ENCODE data around the gene ABL2. TPM values are rescaled to one million over a fixed set of nuclear protein-coding genes. Genes with fewer than 3 reads are reported as not detected.

The ABL2 gene
- total and polyA plus RNA-seq, 9 of the 15 experiments (the other 6 are each of a cell fraction or from before 2014, with no cell fraction given): 1.4 to 15.0 (median 8.6) TPM

DNA sequence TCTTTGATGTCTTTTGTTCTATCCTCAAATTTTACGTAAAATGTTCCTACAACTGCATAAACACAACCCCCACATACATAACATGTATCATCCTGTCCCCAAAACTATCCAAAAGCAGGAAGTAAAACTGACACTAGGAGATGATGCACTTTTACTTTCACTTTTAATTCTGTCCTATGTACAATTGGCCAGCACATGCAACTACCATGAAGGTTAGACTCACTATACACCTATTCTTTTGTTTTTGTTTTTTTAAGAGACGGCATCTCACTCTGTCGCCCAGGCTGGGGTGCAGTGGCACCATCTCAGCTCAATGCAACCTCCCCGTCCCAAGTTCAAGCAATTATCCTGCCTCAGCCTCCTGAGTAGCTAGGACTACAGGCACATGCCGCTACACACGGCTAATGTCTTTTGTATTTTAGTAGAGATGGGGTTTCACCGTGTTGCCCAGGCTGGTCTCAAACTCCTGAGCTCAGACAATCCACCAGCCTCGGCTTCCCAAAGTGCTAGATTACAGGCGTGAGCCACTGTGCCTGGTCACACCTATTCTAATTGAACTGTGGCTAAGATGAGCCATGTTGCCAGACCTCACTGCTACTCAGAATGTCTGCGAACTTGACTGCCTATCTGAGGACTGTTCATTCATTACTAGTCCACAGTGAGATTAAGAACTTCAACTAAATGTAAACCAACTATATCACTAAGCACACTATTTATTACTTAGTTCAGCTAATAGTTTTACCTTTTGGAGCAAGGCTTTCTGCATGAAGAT lies 99.6 kb downstream of the ABL2 start (continued):
- TF ChIP-seq MECOM (CRISPR knock-in tag; IDR thresholded peaks at IDR 0.05) (no peak), SAFB (IDR thresholded peaks at IDR 0.05; ENCODE audit: borderline replicate concordance, low read depth, low read length) (no peak), ZNF79 (CRISPR knock-in tag; IDR thresholded peaks at IDR 0.05; ENCODE audit: low read depth) (no peak), ZSCAN32 (CRISPR knock-in tag; IDR thresholded peaks at IDR 0.05) (no peak), NFIX (CRISPR knock-in tag; IDR thresholded peaks at IDR 0.05; ENCODE audit: low read depth) (no peak), GABPA (tag; conservative IDR thresholded peaks at IDR 0.05; ENCODE audit: low read depth) (no peak), EP400 (IDR thresholded peaks at IDR 0.05) (0 out of 2 replicates have a peak, but pooled peaks have one; percentile 38), ZNF324 (CRISPR knock-in tag; IDR thresholded peaks at IDR 0.05) (no peak), ZNF253 (CRISPR knock-in tag; conservative IDR thresholded peaks at IDR 0.05) (no peak), POU5F1 (IDR thresholded peaks at IDR 0.05; ENCODE audit: borderline replicate concordance, low read depth, low read length, partially characterized antibody) (no peak), CCNT2 (IDR thresholded peaks at IDR 0.05; ENCODE audit: borderline replicate concordance, extremely low read depth, insufficient read length, low read depth, low read length) (no peak), DMBX1 (CRISPR knock-in tag; IDR thresholded peaks at IDR 0.05; ENCODE audit: borderline replicate concordance) (peak; percentile 42; the same call in 1 of the 2 replicates), GTF2F1 (IDR thresholded peaks at IDR 0.05; ENCODE audit: low read depth, low read length) (no peak), ZNF76 (CRISPR knock-in tag; IDR thresholded peaks at IDR 0.05; ENCODE audit: borderline replicate concordance) (0 out of 2 replicates have a peak, but pooled peaks have one; percentile 7)
- TF ChIP-seq, protein P1, sequence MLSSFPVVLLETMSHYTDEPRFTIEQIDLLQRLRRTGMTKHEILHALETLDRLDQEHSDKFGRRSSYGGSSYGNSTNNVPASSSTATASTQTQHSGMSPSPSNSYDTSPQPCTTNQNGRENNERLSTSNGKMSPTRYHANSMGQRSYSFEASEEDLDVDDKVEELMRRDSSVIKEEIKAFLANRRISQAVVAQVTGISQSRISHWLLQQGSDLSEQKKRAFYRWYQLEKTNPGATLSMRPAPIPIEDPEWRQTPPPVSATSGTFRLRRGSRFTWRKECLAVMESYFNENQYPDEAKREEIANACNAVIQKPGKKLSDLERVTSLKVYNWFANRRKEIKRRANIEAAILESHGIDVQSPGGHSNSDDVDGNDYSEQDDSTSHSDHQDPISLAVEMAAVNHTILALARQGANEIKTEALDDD (IDR thresholded peaks at IDR 0.05): no peak
- TF ChIP-seq, protein P2, sequence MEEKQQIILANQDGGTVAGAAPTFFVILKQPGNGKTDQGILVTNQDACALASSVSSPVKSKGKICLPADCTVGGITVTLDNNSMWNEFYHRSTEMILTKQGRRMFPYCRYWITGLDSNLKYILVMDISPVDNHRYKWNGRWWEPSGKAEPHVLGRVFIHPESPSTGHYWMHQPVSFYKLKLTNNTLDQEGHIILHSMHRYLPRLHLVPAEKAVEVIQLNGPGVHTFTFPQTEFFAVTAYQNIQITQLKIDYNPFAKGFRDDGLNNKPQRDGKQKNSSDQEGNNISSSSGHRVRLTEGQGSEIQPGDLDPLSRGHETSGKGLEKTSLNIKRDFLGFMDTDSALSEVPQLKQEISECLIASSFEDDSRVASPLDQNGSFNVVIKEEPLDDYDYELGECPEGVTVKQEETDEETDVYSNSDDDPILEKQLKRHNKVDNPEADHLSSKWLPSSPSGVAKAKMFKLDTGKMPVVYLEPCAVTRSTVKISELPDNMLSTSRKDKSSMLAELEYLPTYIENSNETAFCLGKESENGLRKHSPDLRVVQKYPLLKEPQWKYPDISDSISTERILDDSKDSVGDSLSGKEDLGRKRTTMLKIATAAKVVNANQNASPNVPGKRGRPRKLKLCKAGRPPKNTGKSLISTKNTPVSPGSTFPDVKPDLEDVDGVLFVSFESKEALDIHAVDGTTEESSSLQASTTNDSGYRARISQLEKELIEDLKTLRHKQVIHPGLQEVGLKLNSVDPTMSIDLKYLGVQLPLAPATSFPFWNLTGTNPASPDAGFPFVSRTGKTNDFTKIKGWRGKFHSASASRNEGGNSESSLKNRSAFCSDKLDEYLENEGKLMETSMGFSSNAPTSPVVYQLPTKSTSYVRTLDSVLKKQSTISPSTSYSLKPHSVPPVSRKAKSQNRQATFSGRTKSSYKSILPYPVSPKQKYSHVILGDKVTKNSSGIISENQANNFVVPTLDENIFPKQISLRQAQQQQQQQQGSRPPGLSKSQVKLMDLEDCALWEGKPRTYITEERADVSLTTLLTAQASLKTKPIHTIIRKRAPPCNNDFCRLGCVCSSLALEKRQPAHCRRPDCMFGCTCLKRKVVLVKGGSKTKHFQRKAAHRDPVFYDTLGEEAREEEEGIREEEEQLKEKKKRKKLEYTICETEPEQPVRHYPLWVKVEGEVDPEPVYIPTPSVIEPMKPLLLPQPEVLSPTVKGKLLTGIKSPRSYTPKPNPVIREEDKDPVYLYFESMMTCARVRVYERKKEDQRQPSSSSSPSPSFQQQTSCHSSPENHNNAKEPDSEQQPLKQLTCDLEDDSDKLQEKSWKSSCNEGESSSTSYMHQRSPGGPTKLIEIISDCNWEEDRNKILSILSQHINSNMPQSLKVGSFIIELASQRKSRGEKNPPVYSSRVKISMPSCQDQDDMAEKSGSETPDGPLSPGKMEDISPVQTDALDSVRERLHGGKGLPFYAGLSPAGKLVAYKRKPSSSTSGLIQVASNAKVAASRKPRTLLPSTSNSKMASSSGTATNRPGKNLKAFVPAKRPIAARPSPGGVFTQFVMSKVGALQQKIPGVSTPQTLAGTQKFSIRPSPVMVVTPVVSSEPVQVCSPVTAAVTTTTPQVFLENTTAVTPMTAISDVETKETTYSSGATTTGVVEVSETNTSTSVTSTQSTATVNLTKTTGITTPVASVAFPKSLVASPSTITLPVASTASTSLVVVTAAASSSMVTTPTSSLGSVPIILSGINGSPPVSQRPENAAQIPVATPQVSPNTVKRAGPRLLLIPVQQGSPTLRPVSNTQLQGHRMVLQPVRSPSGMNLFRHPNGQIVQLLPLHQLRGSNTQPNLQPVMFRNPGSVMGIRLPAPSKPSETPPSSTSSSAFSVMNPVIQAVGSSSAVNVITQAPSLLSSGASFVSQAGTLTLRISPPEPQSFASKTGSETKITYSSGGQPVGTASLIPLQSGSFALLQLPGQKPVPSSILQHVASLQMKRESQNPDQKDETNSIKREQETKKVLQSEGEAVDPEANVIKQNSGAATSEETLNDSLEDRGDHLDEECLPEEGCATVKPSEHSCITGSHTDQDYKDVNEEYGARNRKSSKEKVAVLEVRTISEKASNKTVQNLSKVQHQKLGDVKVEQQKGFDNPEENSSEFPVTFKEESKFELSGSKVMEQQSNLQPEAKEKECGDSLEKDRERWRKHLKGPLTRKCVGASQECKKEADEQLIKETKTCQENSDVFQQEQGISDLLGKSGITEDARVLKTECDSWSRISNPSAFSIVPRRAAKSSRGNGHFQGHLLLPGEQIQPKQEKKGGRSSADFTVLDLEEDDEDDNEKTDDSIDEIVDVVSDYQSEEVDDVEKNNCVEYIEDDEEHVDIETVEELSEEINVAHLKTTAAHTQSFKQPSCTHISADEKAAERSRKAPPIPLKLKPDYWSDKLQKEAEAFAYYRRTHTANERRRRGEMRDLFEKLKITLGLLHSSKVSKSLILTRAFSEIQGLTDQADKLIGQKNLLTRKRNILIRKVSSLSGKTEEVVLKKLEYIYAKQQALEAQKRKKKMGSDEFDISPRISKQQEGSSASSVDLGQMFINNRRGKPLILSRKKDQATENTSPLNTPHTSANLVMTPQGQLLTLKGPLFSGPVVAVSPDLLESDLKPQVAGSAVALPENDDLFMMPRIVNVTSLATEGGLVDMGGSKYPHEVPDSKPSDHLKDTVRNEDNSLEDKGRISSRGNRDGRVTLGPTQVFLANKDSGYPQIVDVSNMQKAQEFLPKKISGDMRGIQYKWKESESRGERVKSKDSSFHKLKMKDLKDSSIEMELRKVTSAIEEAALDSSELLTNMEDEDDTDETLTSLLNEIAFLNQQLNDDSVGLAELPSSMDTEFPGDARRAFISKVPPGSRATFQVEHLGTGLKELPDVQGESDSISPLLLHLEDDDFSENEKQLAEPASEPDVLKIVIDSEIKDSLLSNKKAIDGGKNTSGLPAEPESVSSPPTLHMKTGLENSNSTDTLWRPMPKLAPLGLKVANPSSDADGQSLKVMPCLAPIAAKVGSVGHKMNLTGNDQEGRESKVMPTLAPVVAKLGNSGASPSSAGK (IDR thresholded peaks at IDR 0.05): peak; percentile 74
